ENCODE data around the gene TASP1. TPM values are rescaled to one million over a fixed set of nuclear protein-coding genes. Genes with fewer than 3 reads are reported as not detected.

TASP1 gene
- total RNA-seq, 1 donor, result 9.4 TPM

DNA sequence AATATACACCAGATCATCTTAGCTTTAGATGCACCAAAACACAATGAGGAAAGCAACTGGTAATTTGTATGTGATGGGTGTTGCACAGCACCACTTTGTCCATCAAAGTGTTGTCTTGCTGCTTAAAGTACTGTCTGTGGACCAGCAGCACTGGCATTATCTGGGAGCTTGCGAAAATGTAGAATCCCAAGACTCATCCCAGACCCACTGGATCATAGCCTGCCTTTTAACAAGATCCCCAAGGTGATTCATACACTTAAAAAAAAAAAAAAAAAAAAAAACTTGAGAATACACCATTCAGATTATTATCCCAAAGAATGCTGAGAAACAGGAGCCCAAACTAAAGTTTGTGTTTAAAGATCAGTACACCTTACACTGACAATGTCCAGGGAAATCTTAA is 123.4 kb downstream of the TASP1 start:
- Histone ChIP-seq H4K20me1 (ENCODE audit: insufficient read depth, low read length) (no peaks in the 10 kb centered on the region), H3K27ac (ENCODE audit: low read depth, low read length) (no peak overlapping the region)
- DNase-seq (ENCODE audit: insufficient read length, low spot score, missing footprints), result no peak

DNA sequence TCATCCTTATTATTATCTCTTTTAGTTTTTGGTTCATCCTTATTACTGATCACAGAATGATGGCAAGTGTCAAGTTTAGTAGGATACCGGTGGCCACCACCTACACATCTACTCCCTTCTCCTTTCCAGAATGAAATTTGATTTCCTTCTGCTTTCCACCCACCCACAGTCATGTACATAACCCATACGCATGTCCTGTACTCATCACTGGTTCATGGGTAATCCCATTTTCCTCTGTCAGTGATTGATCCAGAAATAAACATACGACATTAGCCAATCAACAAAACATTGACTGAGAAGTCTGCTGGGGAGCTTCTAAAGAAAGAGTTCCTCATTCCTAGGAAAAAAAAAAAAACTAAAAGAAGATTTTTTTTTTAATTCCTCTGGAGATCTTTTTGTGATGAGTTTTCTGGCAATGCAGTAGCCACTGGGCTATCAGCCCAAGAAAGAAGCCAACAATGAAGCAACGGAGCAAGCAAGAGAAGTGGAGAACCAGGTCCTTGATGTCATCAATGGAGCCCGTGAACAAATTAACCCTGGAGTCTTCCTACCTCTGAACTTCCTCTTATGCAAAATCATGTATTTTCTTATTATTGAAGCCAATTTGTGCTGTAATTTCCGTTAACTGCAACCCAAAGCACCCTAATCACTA is 127.8 kb downstream of the TASP1 start:
- H3K27me3 ChIP-seq (ENCODE audit: insufficient read depth, low read length), result no peaks in the 10 kb centered on the region
- no peaks in the 10 kb centered on the region for H4K20me1 ChIP-seq (ENCODE audit: insufficient read depth, low read length)
- H3K4me1 ChIP-seq (ENCODE audit: insufficient read depth, low read length), result no peaks in the 10 kb centered on the region
- no peak overlapping the region for H3K4me3 ChIP-seq (ENCODE audit: insufficient read depth, low read length)
- DNase-seq (ENCODE audit: insufficient read length, low spot score, missing footprints), result no peak
- no peak overlapping the region for H3K27ac ChIP-seq (ENCODE audit: low read depth, low read length)
- no peak overlapping the region for H3K4me2 ChIP-seq (ENCODE audit: insufficient read depth, low read length)
- H3K79me2 ChIP-seq (ENCODE audit: insufficient read depth, low read length), result no peaks in the 10 kb centered on the region
- H2AFZ ChIP-seq (ENCODE audit: low read length), result no peak overlapping the region
- TF ChIP-seq, protein P1, sequence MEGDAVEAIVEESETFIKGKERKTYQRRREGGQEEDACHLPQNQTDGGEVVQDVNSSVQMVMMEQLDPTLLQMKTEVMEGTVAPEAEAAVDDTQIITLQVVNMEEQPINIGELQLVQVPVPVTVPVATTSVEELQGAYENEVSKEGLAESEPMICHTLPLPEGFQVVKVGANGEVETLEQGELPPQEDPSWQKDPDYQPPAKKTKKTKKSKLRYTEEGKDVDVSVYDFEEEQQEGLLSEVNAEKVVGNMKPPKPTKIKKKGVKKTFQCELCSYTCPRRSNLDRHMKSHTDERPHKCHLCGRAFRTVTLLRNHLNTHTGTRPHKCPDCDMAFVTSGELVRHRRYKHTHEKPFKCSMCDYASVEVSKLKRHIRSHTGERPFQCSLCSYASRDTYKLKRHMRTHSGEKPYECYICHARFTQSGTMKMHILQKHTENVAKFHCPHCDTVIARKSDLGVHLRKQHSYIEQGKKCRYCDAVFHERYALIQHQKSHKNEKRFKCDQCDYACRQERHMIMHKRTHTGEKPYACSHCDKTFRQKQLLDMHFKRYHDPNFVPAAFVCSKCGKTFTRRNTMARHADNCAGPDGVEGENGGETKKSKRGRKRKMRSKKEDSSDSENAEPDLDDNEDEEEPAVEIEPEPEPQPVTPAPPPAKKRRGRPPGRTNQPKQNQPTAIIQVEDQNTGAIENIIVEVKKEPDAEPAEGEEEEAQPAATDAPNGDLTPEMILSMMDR (IDR thresholded peaks at IDR 0.05; ENCODE audit: extremely low read depth, low read depth, low read length), result no peak
- H3K9me3 ChIP-seq (ENCODE audit: low read depth, low read length), result no peaks in the 10 kb centered on the region
- H3K36me3 ChIP-seq (ENCODE audit: insufficient read depth, low read length), result no peaks in the 10 kb centered on the region

More for the DNA sequence above, 123.4 kb downstream of the TASP1 start:
- no peak overlapping the region for H3K4me2 ChIP-seq (ENCODE audit: insufficient read depth, low read length)
- no peak overlapping the region for H2AFZ ChIP-seq (ENCODE audit: low read length)
- no peaks in the 10 kb centered on the region for H3K27me3 ChIP-seq (ENCODE audit: insufficient read depth, low read length)
- H3K4me3 ChIP-seq (ENCODE audit: insufficient read depth, low read length), result no peak overlapping the region
- no peaks in the 10 kb centered on the region for H3K79me2 ChIP-seq (ENCODE audit: insufficient read depth, low read length)
- no peaks in the 10 kb centered on the region for H3K36me3 ChIP-seq (ENCODE audit: insufficient read depth, low read length)
- H3K9me3 ChIP-seq (ENCODE audit: low read depth, low read length), result no peaks in the 10 kb centered on the region
- TF ChIP-seq, protein P1 (IDR thresholded peaks at IDR 0.05; ENCODE audit: extremely low read depth, low read depth, low read length), result no peak
- no peaks in the 10 kb centered on the region for H3K4me1 ChIP-seq (ENCODE audit: insufficient read depth, low read length)

DNA sequence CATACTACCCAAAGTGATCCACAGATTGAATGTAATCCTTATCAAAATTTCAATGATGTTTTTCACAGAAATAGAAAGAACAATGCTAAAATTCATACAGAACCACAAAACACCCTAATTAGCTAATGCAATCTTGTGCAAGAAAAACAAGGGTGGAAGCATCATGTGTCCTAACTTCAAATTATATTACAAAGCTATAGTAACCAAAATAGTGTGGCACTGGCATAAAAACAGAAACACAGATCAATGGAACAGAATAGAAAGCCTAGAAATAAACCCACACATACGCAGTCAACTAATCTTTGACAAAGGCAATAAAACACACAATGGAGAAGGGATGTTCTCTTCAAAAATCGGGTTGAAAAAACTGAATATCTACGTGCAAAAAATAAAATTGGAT is 131.1 kb downstream of the TASP1 start:
- Histone ChIP-seq H3K4me2 (ENCODE audit: insufficient read depth, low read length) (no peak overlapping the region), H3K4me3 (ENCODE audit: insufficient read depth, low read length) (no peak overlapping the region), H3K9me3 (ENCODE audit: low read depth, low read length) (no peaks in the 10 kb centered on the region), H3K27me3 (ENCODE audit: insufficient read depth, low read length) (no peaks in the 10 kb centered on the region), H3K36me3 (ENCODE audit: insufficient read depth, low read length) (no peaks in the 10 kb centered on the region), H3K4me1 (ENCODE audit: insufficient read depth, low read length) (no peaks in the 10 kb centered on the region), H4K20me1 (ENCODE audit: insufficient read depth, low read length) (no peaks in the 10 kb centered on the region), H3K27ac (ENCODE audit: low read depth, low read length) (no peak overlapping the region), H2AFZ (ENCODE audit: low read length) (no peak overlapping the region), H3K79me2 (ENCODE audit: insufficient read depth, low read length) (no peaks in the 10 kb centered on the region)
- TF ChIP-seq, protein P1 (IDR thresholded peaks at IDR 0.05; ENCODE audit: extremely low read depth, low read depth, low read length), result no peak
- no peak for DNase-seq (ENCODE audit: insufficient read length, low spot score, missing footprints)

DNA sequence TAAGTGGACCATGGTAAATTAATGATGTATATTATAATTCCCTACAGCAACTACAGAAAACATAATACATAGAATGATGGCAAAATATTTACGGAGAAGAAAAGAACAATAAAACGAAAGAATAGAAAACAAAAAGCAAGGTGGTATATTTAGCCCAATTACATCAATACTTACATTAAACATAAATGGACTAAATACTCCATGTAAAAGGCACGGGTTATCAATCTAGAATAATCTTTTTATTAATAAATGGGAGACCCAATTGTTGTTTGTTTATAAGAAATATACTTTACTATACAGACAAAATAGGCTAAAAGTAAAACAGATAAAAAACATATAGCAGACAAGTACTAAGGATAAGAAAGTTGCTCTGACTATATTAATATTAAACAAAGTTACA is 137.2 kb downstream of the TASP1 start:
- H3K27ac ChIP-seq (ENCODE audit: low read depth, low read length), result no peak overlapping the region
- H3K36me3 ChIP-seq (ENCODE audit: insufficient read depth, low read length), result no peaks in the 10 kb centered on the region
- TF ChIP-seq, protein P1 (IDR thresholded peaks at IDR 0.05; ENCODE audit: extremely low read depth, low read depth, low read length), result no peak
- H3K4me3 ChIP-seq (ENCODE audit: insufficient read depth, low read length), result no peak overlapping the region
- no peak overlapping the region for H3K4me2 ChIP-seq (ENCODE audit: insufficient read depth, low read length)
- H4K20me1 ChIP-seq (ENCODE audit: insufficient read depth, low read length), result no peaks in the 10 kb centered on the region
- H3K27me3 ChIP-seq (ENCODE audit: insufficient read depth, low read length), result no peaks in the 10 kb centered on the region
- H3K79me2 ChIP-seq (ENCODE audit: insufficient read depth, low read length), result no peaks in the 10 kb centered on the region
- H2AFZ ChIP-seq (ENCODE audit: low read length), result no peak overlapping the region
- H3K4me1 ChIP-seq (ENCODE audit: insufficient read depth, low read length), result no peaks in the 10 kb centered on the region
- H3K9me3 ChIP-seq (ENCODE audit: low read depth, low read length), result peaks cover 2% of the 10 kb centered on the region
- DNase-seq (ENCODE audit: insufficient read length, low spot score, missing footprints), result no peak

Measured in osteoblast (primary cell).